H7 (cell line): ENCODE measurements around the gene PPP1CA. TPM values are rescaled to one million over a fixed set of nuclear protein-coding genes. Genes with fewer than 3 reads are reported as not detected.
"Not testable (repeated sequence)": the region's sequence is repeated elsewhere in the genome, so short reads cannot be mapped to it uniquely, and the experiment has no call there.

Source experiments
- DNase-seq: peaks from one replicate; pipeline ENCODE4 v3.0.0; 2012
- H3K27me3 ChIP-seq: 2 replicates; pipeline ENCODE4 v1.6.0; 2011; ENCODE audit warnings: mild to moderate bottlenecking, low read length; ENCODE audit not compliant: control insufficient read depth, insufficient read depth
- H3K36me3 ChIP-seq: replicated peaks from 2 replicates; pipeline ENCODE4 v1.5.1; 2011; ENCODE audit warnings: low read length; ENCODE audit not compliant: control insufficient read depth, insufficient read depth
- H3K4me3 ChIP-seq: 2 replicates; pipeline ENCODE4 v1.5.1; 2011; ENCODE audit warnings: low read depth, mild to moderate bottlenecking, control low read depth, low read length, moderate library complexity; ENCODE audit not compliant: insufficient read depth
- total RNA-seq: library from RNA; depleted of rRNA; stranded (reverse); fragments of >200 nt; shearing (Covaris generic); gene quantifications from 2 replicates; pipeline ENCODE4 v1.2.3, GENCODE V29; 2014

PPP1CA gene
- total RNA-seq, 1 experiment from 2014 or later: 314 TPM

DNA sequence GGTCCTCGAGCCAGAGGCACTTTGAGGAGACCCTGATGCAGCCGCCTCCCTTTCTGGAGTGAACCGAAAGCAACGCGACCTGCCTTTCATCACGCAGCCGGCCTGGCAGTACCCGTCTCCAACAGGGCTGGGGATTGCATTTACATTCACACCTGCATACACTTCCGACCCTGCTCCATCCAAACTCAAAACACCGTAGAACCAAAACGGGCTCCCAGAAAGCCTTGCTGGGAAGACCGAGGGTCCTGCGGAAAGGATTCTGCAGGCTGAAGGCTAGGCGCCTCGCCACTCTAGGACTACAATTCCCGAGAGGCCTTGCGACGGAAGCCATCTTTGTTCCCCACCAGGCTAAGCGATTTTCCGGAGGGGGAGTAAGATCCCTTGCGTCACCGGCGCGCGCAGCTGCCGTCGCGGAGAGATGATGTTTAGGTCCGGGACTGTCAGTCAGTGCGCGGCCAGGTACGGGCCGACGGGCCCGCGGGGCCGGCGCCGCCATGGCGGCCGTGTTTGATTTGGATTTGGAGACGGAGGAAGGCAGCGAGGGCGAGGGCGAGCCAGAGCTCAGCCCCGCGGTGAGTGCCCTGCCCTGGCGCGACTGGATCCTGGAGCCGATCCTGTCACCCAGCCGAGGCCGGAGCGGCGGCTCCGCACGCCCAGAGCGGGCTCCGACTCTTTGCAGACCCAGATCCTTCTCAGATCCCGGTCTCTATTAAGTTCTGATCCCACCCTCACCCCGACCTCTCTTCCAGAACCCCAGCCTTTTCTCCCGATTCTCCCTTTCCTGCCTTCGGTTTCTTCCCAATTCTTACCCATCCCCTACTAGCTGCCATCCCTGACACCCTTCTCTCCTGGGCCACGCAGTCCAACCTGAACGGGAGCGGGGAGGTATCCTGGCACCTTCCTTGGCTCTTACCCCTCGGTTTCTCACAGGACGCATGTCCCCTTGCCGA, 26.7 kb upstream of the PPP1CA start, which contains the start of gene RPS6KB2:
Gene RPS6KB2, plus strand, starts transcription at position 443 of the 950 bp plus-strand sequence. Its CDS starts 52 bp downstream, at position 495.
- Histone ChIP-seq H3K27me3 (no peaks in the 10 kb centered on the region), H3K36me3 (peaks cover 12% of the 10 kb centered on the region), H3K4me3 (peak within 1 kb of the TSS; percentile 98)
- DNase-seq: peak; percentile 100

DNA sequence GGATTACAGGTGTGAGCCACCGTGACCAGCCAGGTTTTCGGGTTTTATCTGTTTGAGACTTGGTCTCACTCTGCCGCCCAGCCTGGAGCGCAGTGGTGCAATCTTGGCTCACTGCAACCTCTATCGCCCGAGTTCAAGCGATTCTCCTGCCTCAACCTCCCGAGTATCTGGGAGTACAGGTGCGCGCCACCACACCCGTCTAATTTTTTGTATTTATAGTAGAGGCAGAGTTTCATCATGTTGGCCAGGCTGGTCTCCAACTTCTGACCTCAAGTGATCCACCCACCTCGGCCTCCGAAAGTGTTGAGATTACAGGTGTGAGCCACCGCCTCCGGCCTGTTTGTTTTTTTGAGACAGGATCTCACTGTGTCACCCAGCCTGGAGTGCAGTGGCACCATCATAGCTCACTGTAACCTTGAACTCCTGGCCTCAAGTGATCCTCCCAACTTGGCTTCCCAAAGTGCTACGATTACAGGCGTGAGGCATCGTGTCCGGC, 25.8 kb upstream of the PPP1CA start:
- H3K36me3 ChIP-seq: peaks cover 10% of the 10 kb centered on the region
- not testable (repeated sequence) for DNase-seq, H3K27me3 ChIP-seq
- peak overlapping the region; percentile 98 for H3K4me3 ChIP-seq

DNA sequence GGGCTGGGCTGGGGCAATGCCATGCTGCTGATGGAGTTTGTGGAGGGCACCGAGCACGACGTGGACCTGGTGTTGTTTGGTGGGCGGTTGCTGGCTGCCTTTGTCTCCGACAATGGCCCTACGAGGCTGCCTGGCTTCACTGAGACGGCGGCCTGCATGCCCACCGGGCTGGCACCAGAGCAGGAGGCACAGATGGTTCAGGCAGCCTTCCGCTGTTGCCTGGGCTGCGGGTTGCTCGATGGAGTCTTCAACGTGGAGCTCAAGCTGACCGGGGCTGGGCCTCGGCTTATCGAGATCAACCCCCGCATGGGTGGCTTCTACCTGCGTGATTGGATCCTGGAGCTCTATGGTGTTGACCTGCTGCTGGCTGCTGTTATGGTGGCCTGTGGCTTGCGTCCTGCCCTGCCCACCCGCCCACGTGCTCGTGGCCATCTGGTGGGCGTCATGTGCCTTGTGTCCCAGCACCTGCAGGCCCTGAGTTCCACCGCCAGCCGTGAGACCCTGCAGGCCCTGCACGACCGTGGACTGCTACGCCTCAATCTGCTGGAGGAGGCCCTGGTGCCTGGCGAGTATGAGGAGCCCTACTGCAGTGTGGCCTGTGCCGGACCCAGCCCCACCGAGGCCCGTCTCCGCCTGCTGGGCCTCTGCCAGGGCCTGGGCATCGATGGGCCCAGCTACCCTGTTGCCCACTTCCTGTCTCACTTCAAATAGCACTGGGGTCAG, 22.4 kb upstream of the PPP1CA start:
- H3K4me3 ChIP-seq: no peak overlapping the region
- no peaks in the 10 kb centered on the region for H3K36me3 ChIP-seq
- DNase-seq: no peak
- peaks cover 7% of the 10 kb centered on the region for H3K27me3 ChIP-seq

DNA sequence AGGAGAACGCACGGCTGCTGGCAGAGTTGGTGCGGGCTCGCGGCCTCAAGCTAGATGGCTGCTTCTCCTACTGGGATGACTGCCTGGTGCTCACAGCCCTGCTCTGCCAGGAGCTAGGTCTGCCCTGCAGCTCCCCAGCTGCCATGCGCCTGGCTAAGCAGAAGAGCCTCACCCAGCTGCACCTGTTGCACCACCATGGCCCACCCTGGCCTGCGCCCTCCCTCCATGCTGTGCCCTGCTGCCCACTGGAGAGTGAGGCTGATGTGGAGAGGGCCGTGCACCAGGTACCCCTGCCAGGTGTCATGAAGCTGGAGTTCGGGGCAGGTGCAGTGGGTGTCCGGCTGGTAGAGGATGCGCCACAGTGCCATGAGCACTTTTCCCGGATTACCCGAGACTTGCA, 21.8 kb upstream of the PPP1CA start:
- no peak for DNase-seq
- Histone ChIP-seq H3K36me3 (no peaks in the 10 kb centered on the region), H3K4me3 (no peak overlapping the region), H3K27me3 (peaks cover 7% of the 10 kb centered on the region)

DNA sequence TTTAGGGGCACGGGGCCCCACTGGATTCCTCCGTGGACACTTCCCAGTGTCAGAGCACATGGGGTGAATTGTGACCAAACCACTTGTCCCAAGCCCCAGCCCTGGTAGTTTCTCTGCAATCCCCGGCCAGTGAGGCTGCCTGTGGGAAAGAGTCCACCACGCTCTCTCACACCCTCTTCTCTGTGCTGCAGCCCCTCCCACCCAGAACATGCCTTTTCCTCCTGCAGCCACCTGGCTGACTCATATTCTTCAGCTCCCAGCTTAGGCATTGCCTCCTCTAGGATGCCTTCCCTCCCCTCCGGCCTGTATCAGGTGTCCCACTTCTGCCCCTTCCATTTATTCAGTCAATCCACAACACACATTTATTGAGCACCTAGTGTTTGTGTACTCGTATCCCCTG, 21.2 kb upstream of the PPP1CA start:
- peak; percentile 74 for DNase-seq
- Histone ChIP-seq H3K4me3 (no peak overlapping the region), H3K27me3 (peaks cover 7% of the 10 kb centered on the region), H3K36me3 (no peaks in the 10 kb centered on the region)

DNA sequence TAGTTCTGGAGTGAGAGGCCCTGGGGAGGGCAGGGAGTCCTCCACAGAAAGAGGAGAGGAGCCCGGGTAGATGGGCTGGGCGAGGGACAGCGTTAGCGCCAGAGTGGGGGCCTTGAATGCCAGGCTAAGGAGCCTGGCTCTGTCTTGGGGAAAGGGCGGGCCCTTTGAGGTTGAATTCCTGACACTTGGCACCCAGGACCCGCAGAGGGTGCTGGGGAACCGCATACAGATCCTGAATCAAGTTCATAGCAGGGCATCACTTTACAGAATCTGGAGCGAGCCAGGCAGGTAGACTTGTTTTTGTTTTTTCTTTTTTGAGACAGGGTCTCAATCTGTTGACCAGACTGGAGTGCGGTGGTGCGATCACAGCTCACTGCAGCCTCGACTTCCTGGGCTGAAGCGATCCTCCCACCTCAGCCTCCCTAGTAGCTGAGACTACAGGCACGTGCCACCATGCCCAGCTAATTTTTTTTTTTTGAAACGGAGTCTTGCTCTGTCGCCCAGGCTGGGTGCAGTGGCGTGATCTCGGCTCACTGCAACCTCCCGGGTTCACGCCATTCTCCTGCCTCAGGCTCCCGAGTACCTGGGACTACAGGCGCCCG, 19.9 kb upstream of the PPP1CA start:
- Histone ChIP-seq H3K36me3 (no peaks in the 10 kb centered on the region), H3K4me3 (peak overlapping the region; percentile 25; the same call in 1 of the 2 replicates), H3K27me3 (peaks cover 7% of the 10 kb centered on the region)
- DNase-seq: no peak

DNA sequence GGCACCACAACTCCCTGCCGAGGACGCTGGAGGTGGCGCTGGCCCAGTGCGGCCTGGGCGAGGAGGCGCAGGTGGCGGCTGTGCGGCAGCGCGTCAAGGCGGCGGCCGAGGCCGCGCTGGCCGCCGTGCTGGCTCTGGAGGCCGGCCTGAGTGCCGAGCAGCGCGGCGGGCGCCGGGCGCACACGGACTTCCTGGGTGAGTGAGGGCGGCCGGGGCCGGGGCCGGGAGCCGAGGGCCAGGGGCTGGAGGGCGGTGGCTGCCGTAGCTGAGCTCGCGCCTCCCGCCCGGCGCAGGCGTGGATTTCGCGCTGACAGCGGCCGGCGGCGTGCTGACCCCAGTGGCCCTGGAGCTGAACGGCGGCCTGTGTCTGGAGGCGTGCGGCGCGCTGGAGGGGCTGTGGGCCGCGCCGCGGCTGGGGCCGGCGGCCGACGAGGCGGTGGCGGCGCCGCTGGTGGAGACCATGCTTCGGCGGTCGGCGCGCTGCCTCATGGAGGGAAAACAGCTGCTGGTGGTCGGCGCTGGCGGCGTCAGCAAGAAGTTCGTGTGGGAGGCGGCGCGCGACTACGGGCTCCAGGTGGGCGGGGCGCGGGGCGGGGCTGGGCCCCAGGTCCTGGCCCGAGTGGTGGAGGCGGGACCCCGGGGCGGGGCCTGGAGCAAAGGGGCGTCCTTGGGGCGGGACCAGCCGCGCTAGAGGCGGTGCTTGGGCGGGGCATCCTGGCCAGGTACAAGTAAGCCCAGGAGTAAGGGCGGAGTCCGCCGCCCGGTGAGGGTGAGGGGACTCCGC, 19.2 kb upstream of the PPP1CA start:
- H3K36me3 ChIP-seq: no peaks in the 10 kb centered on the region
- DNase-seq: peak; percentile 100
- peak overlapping the region; percentile 44 for H3K4me3 ChIP-seq
- H3K27me3 ChIP-seq: peaks cover 9% of the 10 kb centered on the region

DNA sequence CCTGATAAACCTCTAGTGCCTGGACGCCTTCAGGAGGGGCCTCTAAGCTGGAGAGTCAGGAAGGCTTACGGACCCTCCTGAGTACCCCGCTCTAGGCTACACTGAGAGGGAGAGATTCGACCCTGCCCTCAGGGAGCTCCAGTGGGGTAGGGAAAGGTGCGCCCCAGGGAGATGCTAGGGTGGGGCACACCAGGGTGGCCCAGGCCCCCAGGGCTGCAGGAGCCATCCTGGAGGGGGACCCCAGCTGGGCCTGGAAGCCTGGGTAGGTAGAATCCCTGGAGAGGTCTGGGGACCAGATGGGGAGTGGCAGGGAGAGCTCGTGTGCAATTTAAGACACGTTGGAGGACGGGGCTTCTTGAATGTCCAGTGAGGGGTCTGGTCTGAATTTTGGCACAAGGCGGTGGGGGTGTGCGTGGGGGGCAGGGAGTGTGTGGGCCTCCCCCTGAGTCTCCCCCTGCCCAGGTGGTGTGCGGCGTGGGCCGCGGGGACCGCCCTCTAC, 18.5 kb upstream of the PPP1CA start:
- DNase-seq: no peak
- Histone ChIP-seq H3K4me3 (peak overlapping the region; percentile 44), H3K36me3 (no peaks in the 10 kb centered on the region), H3K27me3 (peaks cover 10% of the 10 kb centered on the region)

DNA sequence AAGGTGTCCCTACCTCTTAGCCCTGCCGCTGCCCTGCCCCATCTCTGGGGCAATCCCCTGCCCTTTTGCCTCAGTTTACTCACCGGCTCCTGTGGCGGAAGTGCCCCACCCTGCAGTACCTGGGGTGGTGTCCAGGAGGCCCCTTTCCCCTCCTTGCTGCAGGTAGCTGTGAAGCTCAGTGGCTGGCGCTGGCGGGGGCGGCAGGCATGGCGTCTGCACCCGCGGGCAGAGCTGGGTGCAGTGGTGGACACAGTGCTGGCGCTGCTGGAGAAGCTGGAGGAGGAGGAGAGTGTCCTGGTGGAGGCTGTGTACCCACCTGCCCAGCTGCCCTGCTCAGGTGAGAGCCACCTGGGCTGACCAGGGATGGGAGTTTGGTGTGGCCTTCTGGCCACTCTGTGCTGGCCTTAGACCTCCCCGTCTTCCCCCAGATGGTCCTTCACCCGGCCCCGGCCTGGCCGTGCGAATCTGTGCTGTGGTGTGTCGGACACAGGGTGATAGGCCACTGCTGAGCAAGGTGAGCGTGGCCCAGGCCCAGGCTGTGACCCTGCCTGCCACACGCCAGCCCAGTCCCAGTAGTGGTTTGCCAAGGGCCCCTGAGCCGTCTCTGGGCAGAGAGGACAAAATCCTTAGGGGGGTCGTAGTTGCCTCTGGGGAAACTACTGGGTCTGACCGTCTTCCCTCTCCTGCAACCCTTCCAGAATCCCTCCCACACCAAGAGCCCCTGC, 17.8 kb upstream of the PPP1CA start:
- no peak for DNase-seq
- Histone ChIP-seq H3K36me3 (no peaks in the 10 kb centered on the region), H3K27me3 (peaks cover 15% of the 10 kb centered on the region), H3K4me3 (no peak overlapping the region)

DNA sequence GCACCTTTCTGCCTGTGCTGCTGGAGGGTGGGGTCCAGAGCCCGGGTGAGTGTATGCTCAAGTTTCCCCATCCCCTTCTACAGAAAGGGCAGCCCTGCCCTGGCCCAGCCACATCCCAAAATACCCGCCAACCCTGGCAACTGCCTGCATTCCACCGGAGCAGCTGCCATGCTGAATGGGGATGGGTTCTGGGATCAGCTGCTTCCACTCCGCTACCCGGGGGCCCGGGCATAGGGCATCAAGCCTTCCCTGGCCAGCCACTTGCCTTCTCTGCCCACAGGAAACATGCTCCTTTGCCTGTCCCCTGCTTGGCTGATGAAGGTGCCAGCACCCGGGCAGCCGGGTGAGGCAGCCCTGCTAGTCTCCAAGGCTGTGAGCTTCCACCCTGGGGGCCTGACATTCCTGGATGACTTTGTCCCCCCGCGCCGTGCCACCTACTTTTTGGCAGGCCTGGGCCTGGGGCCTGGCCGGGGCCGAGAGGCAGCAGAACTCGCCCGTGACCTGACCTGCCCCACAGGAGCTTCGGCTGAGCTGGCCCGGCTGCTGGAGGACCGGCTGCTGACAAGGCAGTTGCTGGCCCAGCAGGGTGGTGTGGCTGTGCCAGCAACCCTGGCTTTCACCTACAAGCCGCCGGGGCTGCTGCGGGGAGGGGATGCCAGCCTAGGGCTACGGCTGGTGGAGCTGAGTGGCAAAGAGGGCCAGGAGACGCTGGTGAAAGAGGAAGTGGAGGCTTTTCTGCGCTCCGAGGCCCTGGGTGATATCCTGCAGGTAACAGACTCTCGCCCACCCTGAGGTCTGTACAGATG, 17.0 kb upstream of the PPP1CA start:
- Histone ChIP-seq H3K36me3 (no peaks in the 10 kb centered on the region), H3K4me3 (no peak overlapping the region), H3K27me3 (peaks cover 15% of the 10 kb centered on the region)
- DNase-seq: no peak

DNA sequence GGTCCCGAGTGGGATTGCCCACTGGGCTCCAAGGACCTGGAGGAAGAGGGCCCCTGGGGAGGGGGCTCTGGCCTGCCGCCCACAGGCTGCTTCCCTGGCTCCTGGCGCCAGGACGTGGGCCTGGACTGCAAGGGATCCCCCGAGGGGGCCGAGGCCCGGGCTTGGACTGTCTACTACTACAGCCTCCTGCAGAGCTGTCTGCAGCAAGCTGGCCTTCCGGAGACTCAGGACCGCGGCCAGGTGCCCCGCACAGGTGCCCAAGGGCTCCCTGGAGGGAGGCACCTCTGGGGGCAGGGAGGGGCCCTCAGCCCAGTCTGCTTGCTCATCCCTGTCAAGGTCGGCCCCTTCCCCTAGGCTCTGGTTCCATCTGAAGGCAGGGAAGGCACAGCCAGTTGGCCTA, 15.8 kb upstream of the PPP1CA start:
- Histone ChIP-seq H3K4me3 (no peak overlapping the region), H3K36me3 (no peaks in the 10 kb centered on the region), H3K27me3 (peaks cover 15% of the 10 kb centered on the region)
- no peak for DNase-seq

DNA sequence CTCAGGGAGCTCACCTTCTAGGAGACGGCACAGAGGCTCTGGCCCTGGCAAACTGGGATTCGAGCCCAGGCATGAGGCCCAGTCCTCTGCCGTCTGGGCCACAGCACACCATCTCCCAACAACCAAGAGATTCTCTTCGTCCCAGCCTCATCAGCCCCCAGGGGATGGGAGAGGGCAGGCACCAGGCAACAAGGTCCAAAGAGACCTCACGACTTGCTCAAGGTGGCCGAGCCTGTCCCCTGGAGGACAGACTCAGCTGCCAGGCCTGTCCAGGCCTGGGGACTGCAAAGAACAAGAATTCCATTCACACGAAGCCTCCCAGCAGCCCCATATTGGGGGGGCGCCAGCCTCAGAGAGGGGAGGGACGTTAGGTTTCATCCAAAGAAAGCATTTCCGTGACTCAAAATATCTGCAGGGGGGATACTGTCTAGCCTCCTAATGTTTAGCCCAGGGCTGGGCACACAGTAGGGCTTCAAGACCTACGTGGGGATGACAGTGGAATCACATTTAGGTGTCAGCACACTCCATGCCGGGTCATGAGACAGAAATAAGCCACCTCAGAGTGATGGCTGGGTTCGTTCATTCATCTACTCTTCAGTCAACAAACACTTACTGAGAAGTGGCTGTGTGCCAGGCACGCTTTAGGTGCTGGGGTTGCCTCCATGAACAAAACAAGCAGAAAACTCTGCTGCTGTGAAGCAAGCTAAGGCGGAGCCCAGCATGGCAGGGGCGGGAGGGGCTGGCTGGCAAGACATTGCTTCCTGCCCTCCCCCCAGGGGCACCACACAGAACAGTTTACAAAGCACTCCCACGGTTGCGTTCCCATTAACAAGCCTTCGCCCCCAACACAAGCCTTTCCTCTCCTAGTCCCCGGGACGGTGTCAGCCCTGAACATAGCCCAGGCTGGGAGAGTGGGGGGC, 15.0 kb upstream of the PPP1CA start:
- H3K4me3 ChIP-seq: no peak overlapping the region
- no peak for DNase-seq
- H3K27me3 ChIP-seq: peaks cover 20% of the 10 kb centered on the region
- no peaks in the 10 kb centered on the region for H3K36me3 ChIP-seq
